ENCODE results near the gene PDIA5. TPM values are rescaled to one million over a fixed set of nuclear protein-coding genes. Genes with fewer than 3 reads are reported as not detected.

Gene PDIA5
- total RNA-seq, 1 donor from 2014 or later, result 3.1 TPM

DNA sequence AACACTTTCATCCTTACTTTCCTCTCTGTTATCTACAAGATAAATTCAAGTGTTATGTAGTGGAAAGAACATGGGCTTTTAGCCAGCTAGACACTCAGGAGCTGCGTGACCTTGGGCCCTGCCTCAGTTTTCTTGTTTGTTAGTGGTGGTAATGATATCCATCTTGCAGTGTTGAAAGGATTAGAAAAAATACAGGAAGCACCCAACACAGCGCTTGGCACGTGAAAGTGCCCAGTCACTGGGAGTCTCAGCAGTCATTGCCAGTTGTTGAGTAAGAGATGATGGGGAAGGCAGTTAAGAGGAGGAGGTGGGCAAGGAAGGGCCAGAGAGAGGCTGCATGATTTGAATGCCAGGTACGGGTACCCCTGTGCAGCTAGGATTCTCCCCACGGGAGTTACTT, 5.3 kb downstream of the PDIA5 start:
- DNase-seq, result no peak

DNA sequence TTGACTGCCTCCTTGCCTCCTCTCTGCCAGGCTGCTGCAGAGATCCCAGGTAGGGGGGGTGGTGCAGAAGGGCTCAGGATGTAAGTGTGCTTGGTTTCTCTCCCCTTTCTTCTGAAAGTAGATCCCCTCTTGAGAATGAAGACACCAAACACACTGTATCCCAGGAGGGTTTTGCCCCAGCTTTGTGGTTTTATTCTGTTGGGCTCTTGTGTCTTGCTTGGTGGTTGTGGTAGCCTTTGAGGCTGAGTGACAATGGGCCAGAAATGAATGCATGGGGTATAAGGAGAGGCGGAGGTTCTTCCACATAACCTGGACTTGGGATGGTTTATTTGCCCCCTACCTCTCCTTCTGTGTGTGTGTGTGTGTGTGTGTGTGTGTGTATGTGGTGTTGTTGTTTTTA, 5.7 kb downstream of the PDIA5 start:
- DNase-seq, result no peak

DNA sequence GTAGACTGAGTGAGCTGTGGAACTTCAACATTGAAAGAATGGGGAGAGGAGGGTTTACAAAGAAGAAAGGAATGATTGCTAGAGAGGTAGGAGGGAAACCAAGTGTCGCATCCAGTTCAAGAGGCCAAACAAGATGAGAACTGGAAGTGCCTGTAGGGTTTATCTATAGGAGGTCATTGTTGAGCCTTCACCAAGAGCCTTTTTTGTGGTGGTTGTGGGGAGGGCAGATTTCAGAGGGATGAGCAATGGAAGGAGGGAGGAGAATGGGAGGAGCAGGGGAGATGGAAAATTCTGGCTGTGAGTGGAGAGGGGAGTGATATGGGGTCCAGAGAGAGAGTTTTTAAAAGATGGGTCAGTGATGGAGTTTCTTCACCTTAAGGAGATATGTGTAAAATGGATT, 8.5 kb downstream of the PDIA5 start:
- DNase-seq, result no peak

DNA sequence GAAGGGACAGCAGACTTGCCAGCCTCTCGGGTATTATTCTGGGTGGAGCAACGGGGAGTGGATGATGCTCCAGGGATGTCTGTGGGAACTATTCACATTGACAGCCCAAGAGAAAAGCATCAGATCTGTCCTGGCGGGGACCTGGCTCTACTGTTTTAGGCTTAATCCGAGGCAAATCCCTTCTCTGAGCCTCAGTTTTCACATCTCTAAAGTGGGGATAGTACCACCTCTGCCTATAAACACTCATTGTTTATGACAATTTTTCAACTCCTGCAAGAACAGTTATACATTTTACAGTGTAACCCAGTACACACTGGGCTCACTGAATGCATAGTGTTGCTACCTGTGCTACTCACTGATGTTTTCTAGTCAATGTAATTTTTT, 9.3 kb downstream of the PDIA5 start:
- DNase-seq, result no peak

DNA sequence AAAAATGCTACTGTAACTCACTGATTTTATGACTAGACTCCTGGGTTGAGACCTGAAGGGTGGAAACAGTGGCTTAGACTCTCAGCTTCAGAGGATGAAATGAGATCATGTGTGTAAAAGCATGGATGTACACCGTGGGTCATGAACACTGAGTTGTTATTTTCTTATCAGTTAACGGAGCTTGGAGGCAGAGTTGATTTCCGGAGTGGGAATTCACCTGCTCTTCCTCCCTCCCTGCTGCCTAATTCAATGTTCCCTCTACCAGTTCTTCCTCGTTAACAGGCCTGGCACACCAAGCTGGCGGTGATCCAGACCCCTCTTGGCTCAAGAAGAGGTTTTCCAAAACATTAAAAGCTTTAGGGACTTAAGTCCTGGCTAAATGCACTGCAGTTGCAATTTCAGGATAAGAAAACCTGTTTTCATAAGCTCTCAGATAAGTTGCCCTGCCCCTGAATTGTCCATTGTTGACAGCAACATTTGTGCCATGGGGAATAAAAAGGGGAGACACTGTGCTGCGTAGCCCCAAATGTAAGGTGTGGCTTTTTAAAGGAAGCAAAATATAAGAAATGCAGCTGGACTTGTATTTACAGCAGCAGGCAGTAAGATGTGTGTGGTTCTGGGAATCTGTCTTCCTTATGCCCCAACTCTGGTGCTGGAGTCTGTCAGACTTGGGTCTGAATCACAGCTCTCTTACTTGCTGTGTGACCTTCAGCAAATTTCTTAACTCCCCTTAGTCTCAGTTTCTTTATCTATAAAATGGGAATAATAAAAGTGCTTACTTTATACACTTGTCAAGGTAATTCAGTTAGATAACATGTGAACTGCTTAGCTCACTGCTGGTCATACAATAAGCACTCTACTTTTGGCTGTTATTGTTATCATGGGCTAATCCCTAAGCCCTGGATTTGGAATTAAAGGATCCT, 9.9 kb downstream of the PDIA5 start:
- no peak for DNase-seq

DNA sequence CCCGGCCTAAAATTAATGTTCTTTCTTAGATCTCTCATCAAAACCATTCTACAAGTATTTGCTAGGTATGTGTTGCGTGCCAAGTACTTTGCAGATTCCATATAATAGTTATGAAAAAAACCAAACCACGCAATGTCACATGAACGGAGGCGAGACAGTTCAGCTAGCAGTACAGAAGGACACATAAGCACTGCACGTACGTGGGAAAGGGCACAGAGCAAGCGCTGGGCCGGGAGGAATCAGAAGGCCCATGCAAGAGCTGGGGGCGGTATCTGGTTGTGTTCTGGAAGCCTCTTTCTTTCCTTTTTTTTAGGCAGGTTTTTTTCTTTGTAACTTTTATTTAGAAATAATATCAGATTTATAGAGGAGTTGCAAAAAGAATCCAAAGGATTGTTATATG, 11.3 kb downstream of the PDIA5 start:
- DNase-seq, result no peak

DNA sequence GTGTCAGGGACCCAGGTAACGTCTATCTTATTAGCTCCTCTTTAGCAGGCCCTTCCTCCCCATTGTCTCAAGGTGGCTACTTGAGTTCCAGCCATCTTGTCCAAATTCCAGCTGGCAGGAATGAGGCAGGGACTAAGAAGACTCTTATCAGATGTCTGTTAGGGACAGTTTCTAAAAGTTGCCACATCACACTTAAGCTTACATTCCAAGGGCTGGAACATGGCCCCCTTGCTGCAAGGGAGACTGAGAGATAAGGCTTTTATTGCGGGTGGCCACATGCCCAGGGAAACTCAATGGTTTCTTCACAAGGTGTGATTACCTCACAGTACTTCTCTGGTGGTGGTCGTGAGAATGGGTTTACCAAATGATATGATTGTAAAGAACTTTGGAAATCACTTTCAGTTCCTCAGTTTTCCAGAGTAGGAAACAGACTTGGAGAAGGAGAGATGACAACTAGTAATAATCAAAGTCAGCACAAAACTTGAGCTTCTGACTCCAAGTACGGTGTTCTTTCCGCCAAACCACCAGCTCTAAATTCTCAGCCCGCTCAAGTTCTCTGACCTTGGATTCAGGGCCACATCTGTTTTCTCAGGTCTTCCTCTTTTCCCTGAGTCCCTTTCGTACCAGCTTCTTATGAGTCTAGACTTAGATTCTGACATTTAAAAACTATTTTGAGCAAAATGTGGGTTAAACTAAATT, 14.2 kb downstream of the PDIA5 start:
- no peak for DNase-seq

DNA sequence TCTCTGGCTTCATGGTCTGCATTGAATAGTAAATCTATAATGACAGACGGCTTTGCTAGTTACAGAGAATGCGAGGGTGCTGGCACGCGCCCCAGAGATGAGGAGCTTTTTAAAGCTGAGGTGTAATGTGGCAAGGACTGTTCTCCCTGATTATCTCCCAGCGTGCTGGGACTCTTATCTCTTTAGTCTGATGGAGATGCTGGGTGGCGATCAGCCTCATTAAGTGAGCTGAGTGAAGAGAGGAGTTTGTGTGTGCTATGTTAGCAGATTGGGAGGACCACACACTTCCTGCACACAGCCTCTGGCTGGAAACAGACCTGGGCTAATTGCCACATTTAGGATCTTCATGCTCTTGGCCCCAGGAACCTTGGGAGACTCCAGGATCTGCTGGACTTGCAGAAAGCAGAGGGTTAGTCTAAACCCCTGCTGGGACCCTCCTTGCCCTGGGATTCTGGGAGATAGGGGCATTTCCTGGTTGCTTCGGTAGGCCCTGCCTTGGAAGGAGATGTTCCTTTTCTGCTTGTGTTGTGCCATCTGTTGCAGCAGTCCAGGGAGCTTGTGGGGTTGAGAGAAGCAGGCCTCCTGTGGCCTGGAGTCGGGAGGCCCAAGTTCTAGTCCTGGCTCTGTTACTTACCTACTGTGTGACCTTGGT, 15.0 kb downstream of the PDIA5 start:
- DNase-seq, result peak; percentile 17

DNA sequence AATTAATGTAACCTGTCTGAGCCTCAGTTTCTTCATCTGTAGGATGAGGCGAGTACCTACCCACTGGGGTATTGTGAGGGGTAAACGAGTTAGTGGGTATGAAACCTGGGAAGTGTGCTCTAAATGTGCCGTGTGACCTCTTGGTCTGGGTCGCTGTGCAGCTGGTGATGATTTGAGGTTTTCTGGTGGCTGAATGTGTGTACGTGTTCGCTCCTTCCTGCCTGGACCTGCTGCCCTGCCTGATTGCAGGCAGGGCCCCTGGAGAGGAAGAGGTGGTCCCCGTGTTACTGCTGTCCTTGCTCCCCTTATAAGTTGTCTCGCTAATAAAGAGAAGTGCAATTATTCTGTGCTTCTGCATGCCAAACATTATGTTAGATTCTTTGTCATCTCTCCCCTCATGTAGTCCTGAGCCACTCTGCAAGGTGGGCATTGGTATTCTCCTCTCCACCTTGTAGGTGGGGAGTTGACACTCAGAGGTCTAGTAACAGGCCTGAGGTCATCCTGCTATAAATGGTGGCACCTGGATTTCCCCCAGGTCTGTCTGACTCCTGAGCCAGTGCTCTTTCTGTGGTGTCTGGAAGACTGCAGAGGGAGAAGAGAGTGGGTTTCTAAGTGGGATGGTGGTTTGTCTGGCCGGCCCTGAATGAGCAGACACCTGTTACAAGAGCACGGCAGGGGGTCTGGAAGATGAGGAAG, 15.7 kb downstream of the PDIA5 start:
- no peak for DNase-seq

DNA sequence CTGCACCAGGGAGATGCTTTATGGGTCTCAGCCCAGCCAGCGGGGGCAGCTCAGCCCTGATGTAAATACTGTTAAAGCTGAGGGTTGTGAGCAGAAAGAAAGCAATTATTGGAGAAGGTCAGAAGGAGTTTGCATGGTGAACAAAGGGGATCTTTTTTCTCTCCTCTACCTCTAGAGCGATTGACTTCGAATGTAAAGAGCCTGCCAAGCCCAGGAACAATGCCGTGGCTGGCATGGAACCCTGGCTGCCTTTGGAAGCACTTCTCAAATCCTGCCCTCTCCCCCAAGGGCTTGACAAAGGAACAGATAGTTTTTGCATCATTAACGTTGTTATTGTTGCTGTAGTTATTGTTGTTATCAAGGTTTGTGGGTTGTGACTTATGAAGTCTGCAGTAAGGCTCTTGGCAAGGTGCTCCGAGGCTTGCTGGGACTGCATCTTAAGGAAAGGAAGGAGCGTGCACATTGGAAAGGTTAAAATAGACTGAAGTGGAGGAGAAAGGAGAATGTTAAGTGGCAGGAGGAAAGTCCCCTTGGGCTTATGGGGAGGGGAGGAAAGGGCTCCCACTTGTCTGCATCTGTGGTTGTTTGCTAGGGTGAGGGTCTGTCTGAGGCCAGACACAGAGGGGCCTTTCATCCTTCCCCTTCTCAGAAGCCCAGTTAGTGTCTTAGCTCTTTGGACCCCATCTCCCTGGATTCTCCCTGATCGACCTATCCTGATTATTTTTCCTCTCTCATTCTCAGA, 16.7 kb downstream of the PDIA5 start:
- no peak for DNase-seq

DNA sequence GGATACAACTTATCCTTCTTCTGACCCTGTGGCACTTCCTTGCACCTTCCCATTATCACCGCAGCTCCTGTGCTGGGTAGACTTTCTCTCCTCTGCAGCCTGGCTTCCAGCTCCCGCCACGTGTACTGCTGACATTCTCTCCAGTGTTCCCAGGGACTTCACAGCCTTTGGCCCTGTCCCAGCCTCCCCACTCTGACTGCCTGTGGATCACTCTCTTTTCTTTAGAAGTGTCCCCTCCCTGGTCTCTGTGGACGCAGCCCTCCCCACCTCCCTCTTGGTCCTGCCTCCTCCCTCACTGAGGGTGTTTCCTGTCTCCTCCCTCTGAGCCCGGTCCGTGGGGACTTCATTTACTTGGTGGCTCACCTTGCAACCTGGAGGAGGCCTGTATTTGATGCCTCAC, 17.4 kb downstream of the PDIA5 start:
- DNase-seq, result no peak

DNA sequence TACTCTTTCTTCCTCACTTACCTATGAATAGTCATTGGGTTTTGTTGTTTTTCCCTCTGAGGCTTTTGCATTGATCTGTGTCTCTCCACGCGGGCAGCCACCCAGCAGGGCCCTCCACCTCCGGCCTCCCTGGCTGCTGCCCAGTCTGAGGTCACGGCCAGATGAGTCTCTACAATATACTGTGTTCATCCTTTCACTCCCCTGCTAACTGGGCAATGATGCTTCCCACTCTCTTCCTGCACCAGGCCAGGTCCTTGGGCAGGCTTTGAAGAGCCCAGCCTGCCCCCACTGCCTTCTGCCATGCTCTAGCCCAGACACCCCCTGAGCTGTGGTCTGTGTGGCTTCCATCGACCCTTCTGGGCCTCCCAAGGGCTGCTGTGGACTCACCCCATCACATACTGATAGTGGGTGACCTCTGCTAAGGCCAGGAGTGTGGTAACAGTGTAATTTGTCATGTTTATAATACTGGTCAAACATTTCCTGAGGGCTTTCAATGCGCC, 18.0 kb downstream of the PDIA5 start:
- no peak for DNase-seq

DNA sequence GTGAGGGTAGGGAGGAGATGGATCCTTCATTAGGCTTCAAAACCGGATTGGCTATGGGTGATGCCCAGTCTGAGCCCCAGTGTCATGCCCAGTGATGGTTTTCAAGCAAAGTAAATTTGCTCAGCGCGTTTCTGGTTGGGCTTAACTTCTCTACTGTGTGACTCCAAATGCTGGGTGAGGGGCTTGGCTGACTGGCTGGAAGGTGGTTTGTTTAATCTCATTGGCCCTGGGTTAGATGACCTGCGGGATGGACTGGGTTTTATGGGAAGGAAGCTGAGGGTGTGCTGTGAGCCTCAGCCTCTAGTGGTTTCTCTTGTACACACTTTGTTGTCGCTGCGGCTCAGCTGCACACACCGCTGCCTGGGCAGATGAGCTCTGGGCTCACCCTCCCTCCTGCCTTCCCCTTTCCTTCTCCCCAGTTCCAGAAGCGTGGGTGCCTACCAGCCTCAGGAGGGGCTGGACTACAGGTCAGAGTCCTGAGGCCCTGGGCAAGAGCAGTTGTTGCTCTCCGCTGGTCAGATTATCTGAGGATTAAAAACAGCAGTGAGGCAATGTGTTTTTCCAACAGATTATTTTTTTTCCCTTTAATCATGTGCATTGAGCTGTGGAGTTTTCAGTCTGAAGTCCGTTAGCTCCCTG, 18.6 kb downstream of the PDIA5 start:
- DNase-seq, result no peak

DNA sequence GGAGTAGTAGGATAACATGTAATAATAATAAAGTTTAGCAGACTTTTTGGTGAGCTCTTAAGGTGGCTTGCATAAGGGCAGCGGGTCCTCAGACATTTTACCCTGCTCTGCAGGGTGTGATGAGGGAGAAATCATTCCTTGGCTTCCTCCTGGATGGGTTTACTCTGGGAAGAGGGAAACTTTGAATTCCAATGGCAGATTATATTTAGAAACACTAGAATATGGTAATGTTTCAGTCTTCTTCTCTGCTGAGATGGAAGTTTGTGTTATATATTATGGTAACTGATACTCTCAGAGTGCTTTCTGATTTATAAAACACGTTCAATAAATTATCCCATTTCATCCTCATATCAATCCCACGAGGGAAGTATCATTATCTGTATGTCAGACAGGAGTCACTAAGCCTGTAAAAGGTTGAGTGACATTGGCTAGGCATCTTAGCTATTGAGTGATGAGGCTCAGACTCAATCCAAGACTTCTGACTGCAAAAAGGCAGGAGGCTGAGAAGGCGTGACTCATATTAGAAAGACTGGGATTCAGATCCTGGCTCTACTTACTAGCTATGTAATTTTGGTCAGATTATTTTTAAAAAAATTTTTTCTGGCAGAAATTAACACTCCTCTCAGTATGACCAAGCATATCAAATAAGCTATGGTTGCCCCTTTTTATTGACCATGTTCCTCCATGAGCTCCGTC, 19.3 kb downstream of the PDIA5 start:
- no peak for DNase-seq

DNA sequence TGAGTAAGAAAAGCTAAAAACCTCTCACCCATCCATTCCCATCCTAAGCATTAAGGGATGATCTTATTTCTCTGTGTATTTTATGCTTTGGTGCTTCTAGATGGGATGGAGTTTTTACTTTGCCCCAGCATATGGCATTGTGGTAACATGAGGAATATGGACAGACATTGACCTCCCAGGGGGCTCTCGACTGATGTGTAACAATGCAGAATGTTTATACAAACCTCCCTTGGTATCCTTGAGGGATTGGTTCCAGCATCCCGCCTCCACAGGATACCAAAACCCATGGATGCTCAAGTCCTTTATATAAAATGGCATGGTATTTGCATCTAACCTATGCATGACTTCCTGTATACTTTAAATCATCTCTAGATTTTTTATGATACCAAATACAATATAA, 21.6 kb downstream of the PDIA5 start:
- DNase-seq, result no peak

DNA sequence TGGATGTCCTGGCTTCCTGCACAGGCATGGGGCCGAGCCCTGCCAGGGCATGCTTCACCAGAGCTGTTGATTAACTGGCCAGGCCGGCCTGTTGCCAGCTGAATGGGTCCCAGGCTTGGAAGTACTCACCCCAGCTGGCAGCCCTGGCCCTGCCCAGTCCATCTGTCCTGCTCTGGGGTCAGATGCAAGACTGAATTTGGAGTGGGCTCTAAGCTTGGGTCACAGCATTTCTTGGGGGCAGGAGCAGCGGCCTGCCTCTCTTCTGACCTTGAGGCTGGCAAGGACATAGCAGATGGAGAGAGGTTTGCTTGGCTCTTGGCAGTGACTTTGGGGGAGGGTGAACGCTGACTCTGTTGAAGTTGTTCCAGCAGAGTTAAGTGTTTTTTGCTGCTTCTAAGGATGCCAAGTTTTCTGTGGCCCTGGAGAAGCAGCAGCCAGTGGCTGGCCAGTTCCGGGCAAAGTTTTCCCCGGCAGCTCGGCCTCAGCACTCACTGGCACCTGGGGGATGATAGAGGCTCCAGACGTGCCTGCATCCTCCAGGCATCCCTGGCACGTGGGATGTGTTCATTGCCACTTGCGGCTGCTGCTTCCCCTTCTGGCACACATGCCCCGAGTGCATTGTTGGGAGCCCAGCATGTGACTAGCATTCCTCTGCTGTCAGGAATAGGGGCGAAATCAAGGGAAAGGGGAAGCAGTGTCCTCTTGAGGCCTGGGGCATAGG, 22.9 kb downstream of the PDIA5 start:
- peak; percentile 50 for DNase-seq

DNA sequence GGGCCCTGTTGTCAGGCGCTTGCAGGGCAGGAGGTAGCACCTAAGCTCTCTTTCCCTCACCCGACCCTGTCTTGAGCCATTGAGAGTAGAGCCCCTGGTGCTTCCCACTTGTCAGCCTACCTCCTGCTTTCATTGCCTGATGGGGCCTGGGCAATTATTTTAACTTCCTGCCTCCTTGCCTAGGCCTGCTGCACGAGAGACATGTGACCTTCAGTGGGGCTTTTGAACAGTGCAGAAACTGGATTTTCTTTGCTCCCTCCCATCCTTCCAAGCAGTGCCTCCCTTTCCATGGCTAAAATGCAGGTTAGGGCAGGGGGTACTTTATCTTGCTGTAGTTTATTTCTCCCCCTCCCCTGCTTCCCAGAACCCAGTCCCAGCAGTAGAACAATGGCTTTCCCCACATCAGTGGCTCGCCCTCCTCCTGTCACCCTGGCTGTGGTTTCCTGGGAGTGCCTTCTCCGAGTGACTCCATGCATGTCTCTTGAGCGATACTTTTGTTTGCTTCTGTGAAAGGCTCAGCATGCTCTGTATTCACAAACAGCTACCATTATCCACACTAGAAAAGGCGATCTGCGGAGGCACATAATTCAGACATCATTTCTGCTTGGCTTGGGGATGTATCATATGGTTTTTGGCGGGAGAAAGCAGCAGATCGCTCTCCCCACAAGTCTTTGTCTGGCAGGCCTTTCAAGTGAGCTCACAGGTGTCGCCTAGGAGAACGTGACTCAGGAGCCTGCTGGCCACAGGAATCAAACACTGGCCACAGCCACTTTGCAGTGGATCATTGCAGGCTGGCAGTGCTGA, 24.1 kb downstream of the PDIA5 start:
- DNase-seq, result no peak

DNA sequence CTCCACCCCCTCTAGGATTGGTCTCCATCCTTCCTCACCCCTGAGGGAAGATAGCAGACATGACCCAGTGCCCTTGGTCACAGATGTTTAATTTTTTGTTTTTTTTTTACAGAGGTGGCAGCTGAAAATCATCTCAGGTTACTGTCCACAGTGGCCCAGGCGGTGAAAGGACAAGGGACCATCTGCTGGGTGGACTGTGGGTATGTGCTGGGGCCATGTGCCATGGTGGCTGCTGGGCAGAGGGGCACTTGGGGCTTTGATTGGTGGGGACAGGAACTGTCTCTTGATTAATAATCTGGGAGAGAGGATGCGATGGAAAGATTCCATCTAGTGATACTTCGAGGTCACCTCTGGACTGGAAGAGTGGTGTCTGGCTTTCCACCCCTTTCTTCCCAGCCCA, 25.4 kb downstream of the PDIA5 start:
- no peak for DNase-seq

DNA sequence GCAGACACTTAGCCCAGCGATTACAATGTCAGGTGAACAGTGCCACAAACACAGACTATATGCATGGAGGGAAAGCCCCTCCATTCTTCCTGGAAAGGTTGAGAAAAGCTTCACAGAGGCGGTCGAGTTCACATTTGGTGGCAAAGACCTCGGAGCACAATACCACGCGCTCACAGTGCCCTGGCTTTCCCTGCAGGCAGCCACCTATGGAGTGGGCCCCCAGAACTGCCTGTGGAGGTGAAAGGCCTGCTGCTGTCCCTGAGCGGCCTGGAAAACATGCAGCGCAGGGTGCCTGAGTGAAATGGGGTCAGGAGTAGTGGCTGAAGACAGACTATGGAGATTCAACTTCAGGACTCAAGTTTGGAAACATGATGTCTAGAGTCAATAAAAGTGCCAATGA, 26.9 kb downstream of the PDIA5 start:
- DNase-seq, result no peak
